Endothelial cell of umbilical vein (primary cell): Measurements from ENCODE around the gene NRXN3. TPM values are rescaled to one million over a fixed set of nuclear protein-coding genes. Genes with fewer than 3 reads are reported as not detected.

Source experiments
- BruUV-seq: library from RNA; stranded (reverse); fragments of 400-500 nt; replicated peaks from 2 replicates; lab custom pipeline; 2021; lab: Mats Ljungman, UMichigan
- CTCF ChIA-PET: fragments of 300-600, 350-600 bp; sonication (Branson Sonifier 250); formaldehyde crosslinking; loops from one replicate; lab custom pipeline; 2021; ENCODE audit warnings: antibody characterized with exemption, inconsistent platforms; lab: Charles Lee
- POLR2A ChIA-PET: fragments of 300-600, 350-600 bp; sonication (Branson Sonifier 250); formaldehyde crosslinking; loops from one replicate; lab custom pipeline; 2021; ENCODE audit warnings: antibody characterized with exemption, inconsistent platforms; lab: Charles Lee
- DNase-seq: peaks from one replicate; pipeline ENCODE4 v3.0.0-alpha.2; 2011; ENCODE audit warnings: low read depth, low spot score
- FAIRE-seq: peaks from 2 replicates; lab custom pipeline; 2011; peaks lifted over from hg19 to GRCh38; lab: Jason Lieb, UNC
- H2AFZ ChIP-seq: 2 replicates; pipeline ENCODE4 v1.6.0; 2012; ENCODE audit warnings: low read depth, low read length, control low read depth, inconsistent platforms
- H3K27ac ChIP-seq: 2 replicates; pipeline ENCODE4 v1.5.1; 2011; ENCODE audit warnings: low read depth, mild to moderate bottlenecking, control low read depth, low read length, moderate library complexity; ENCODE audit not compliant: insufficient read depth
- H3K27me3 ChIP-seq, 2 experiments: 2 replicates each; pipeline versions ENCODE4 v1.6.0 to v1.6.1; 2011; ENCODE audit warnings: low read length in 2 of 2, mixed read lengths in 1 of 2; ENCODE audit not compliant: control insufficient read depth in 2 of 2, insufficient read depth in 2 of 2
- H3K36me3 ChIP-seq, 2 experiments: 2 replicates in 1 of 2; 3 replicates in 1 of 2; pipeline ENCODE4 v1.5.1; 2011; ENCODE audit warnings: low read length in 2 of 2, mild to moderate bottlenecking in 1 of 2, moderate library complexity in 1 of 2; ENCODE audit not compliant: control insufficient read depth in 2 of 2, insufficient read depth in 2 of 2; ENCODE audit errors: extremely low read depth in 1 of 2
- H3K4me1 ChIP-seq: 3 replicates; pipeline ENCODE4 v1.5.1; 2011; ENCODE audit warnings: mild to moderate bottlenecking, low read length; ENCODE audit not compliant: control insufficient read depth, insufficient read depth; ENCODE audit errors: extremely low read depth
- H3K4me2 ChIP-seq: 2 replicates; pipeline ENCODE4 v1.6.1; 2011; ENCODE audit warnings: low read length, control low read depth, mixed read lengths; ENCODE audit not compliant: insufficient read depth
- H3K4me3 ChIP-seq, 3 experiments: fragments of 200-600 bp in 1 of 3; sonication (generic), shearing (Covaris generic) in 1 of 3; replicated peaks in 1 of 3; 2 replicates each; pipeline ENCODE4 v1.5.1; 2011 to 2016; ENCODE audit warnings: control low read depth in 3 of 3, low read length in 3 of 3, mild to moderate bottlenecking in 2 of 3, inconsistent platforms in 1 of 3, low read depth in 1 of 3, moderate library complexity in 1 of 3; ENCODE audit not compliant: insufficient read depth in 1 of 3
- H3K79me2 ChIP-seq: 2 replicates; pipeline ENCODE4 v1.6.0; 2012; ENCODE audit warnings: low read length, inconsistent platforms; ENCODE audit not compliant: control insufficient read depth, insufficient read depth
- H3K9ac ChIP-seq: replicated peaks from 2 replicates; pipeline ENCODE3; 2011; ENCODE audit warnings: low read length, control low read depth; ENCODE audit not compliant: insufficient read depth; ENCODE audit errors: extremely low read depth
- H3K9me1 ChIP-seq: replicated peaks from 3 replicates; pipeline ENCODE4 v1.6.0; 2011; ENCODE audit warnings: mild to moderate bottlenecking, low read length; ENCODE audit not compliant: control insufficient read depth, insufficient read depth; ENCODE audit errors: extremely low read depth
- H3K9me3 ChIP-seq: replicated peaks from 2 replicates; pipeline ENCODE4 v1.5.1; 2012; ENCODE audit warnings: low read length, inconsistent platforms; ENCODE audit not compliant: control insufficient read depth, insufficient read depth
- H4K20me1 ChIP-seq: replicated peaks from 2 replicates; pipeline ENCODE3; 2011; ENCODE audit warnings: mild to moderate bottlenecking, low read length; ENCODE audit not compliant: control insufficient read depth, insufficient read depth; ENCODE audit errors: extremely low read depth
- CTCF ChIP-seq, 2 donors: IDR thresholded peaks; 1 replicate in 1 of 2; 2 replicates in 1 of 2; pipeline ENCODE4 v1.5.1; 2011; ENCODE audit warnings: low read length in 2 of 2, mild to moderate bottlenecking in 2 of 2, moderate library complexity in 2 of 2, control low read depth in 1 of 2, inconsistent platforms in 1 of 2, low read depth in 1 of 2; ENCODE audit not compliant: insufficient read depth in 1 of 2; ENCODE audit errors: extremely low read depth in 1 of 2
- EZH2 ChIP-seq: IDR thresholded peaks from 2 replicates; pipeline ENCODE4 v1.6.1; 2012; ENCODE audit warnings: borderline replicate concordance, low read depth, mild to moderate bottlenecking, moderate library complexity, low read length, inconsistent platforms; ENCODE audit not compliant: severe bottlenecking
- FOS ChIP-seq: IDR thresholded peaks from 2 replicates; pipeline ENCODE4 v1.6.1; 2011; ENCODE audit warnings: mild to moderate bottlenecking, low read length, moderate library complexity, borderline replicate concordance; ENCODE audit not compliant: insufficient read depth
- GATA2 ChIP-seq: IDR thresholded peaks from 2 replicates; pipeline ENCODE4 v1.7.0; 2011; ENCODE audit warnings: low read depth, mild to moderate bottlenecking, moderate library complexity, mixed read lengths, low read length; ENCODE audit not compliant: insufficient read length, insufficient read depth
- JUN ChIP-seq: IDR thresholded peaks from 2 replicates; pipeline ENCODE4 v1.6.1; 2011; ENCODE audit warnings: borderline replicate concordance, low read depth; ENCODE audit not compliant: insufficient read length, insufficient read depth
- MAX ChIP-seq: IDR thresholded peaks from 2 replicates; pipeline ENCODE4 v1.6.1; 2011; ENCODE audit not compliant: insufficient read depth, insufficient read length
- MYC ChIP-seq: IDR thresholded peaks from one replicate; pipeline ENCODE4 v1.6.1; 2011; ENCODE audit warnings: mild to moderate bottlenecking, low read depth, low read length
- POLR2A ChIP-seq: IDR thresholded peaks from 2 replicates; pipeline ENCODE4 v1.6.1; 2012; ENCODE audit warnings: low read depth, mild to moderate bottlenecking, control low read depth, low read length
- POLR2AphosphoS5 ChIP-seq: IDR thresholded peaks from 2 replicates; pipeline ENCODE4 v1.6.1; 2012; ENCODE audit warnings: low read depth, mild to moderate bottlenecking, control low read depth, low read length, moderate library complexity; ENCODE audit not compliant: insufficient read depth
- dilution Hi-C: fragments of 300-500 bp; cut with MboI; formaldehyde crosslinking; loops from one replicate; pipeline ENCODE4 v1.15.0; 2019; ENCODE audit warnings: low sequenced_read_pairs; ENCODE audit not compliant: extremely low pct_ligation_motif_present
- intact Hi-C: fragments of 100-400 bp; cut with micrococcal nuclease; formaldehyde crosslinking; loops from one replicate; pipeline ENCODE4 v1.10.0; 2022
- polyA plus RNA-seq, 4 experiments: library from polyadenylated mRNA; depleted of rRNA in 3 of 4; stranded (reverse) in 3 of 4; unstranded in 1 of 4; fragments of >200 nt; gene quantifications; 2 replicates each; pipeline versions ENCODE4 v1.2.1 to v1.2.3, GENCODE V29; 2011 to 2012; ENCODE audit warnings: missing spikeins in 1 of 4
- total RNA-seq: library from RNA; stranded (reverse); gene quantifications from 2 replicates; pipeline ENCODE4 v1.2.3, GENCODE V29; 2021

Gene NRXN3
- total and polyA plus RNA-seq, 2 donors (not counting 3 experiments of a cell fraction or from before 2014, with no cell fraction given) = 0.72 to 4.2 TPM

GRCh38 chr14:79833781-79834180, 1663.6 kb downstream of the NRXN3 start:
- Histone ChIP-seq H3K27ac (no peak overlapping the region), H3K9me3 (peaks cover 3% of the 10 kb centered on the region), H3K4me1 (no peaks in the 10 kb centered on the region), H3K4me3 (no peak overlapping the region), H3K79me2 (no peaks in the 10 kb centered on the region), H3K4me2 (no peak overlapping the region), H4K20me1 (no peaks in the 10 kb centered on the region), H2AFZ (no peak overlapping the region), H3K9me1 (no peaks in the 10 kb centered on the region), H3K9ac (no peak overlapping the region), H3K36me3 (no peaks in the 10 kb centered on the region), H3K27me3 (no peaks in the 10 kb centered on the region)
- CTCF ChIA-PET = no interaction called here
- TF ChIP-seq CTCF (IDR thresholded peaks at IDR 0.05; ENCODE audit: extremely low read depth in 1 of 2, insufficient read depth in 1 of 2, low read depth in 1 of 2, low read length in 2 of 2) (no peak), FOS (no peak), POLR2AphosphoS5 (no peak), MAX (no peak), MYC (no peak), JUN (no peak), EZH2 (no peak), GATA2 (no peak), POLR2A (no peak)
- no TSS peak for BruUV-seq
- POLR2A ChIA-PET = no interaction called here
- FAIRE-seq (no peak), DNase-seq (no peak)
- intact Hi-C loops = no loop called here
- dilution Hi-C loops = no loop called here
